Lower leg skin (tissue), 3 donors: ENCODE results near the gene TENM4.

ENCODE experiments used
- CTCF ChIP-seq, 3 donors: fragments of 450-650 bp; IDR thresholded peaks; one replicate each; pipeline ENCODE4 v1.5.1; 2016; ENCODE audit warnings: antibody characterized with exemption in 3 of 3, mild to moderate bottlenecking in 3 of 3, moderate library complexity in 2 of 3
- POLR2A ChIP-seq, 2 donors: fragments of 450-650 bp; IDR thresholded peaks; one replicate each; pipeline ENCODE4 v1.6.1; 2016 to 2017; ENCODE audit warnings: antibody characterized with exemption in 2 of 2, mild to moderate bottlenecking in 1 of 2, moderate library complexity in 1 of 2

- no peak for TF ChIP-seq CTCF (IDR thresholded peaks at IDR 0.05)
- TF ChIP-seq POLR2A (IDR thresholded peaks at IDR 0.05): no peak
Measured at GRCh38 chr11:79375818-79376550, 64.8 kb downstream of the TENM4 start.
